UCSD-AML1 (cell line): Measurements from ENCODE around the gene KCNJ2.
A peak's percentile ranks its signal among the peaks of the same experiment; 100 is the strongest.

Experiments used
- DNase-seq: peaks from one replicate; lab custom pipeline; 2025; ENCODE audit not compliant: unreplicated experiment; lab: John Stamatoyannopoulos, UW

KCNJ2 gene

GRCh38 chr17:70158591-70158990 is 10.7 kb upstream of the KCNJ2 start:
- DNase-seq: no peak

- no peak for DNase-seq
Observed at GRCh38 chr17:70159980-70160379, 9.4 kb upstream of the KCNJ2 start.

- no peak for DNase-seq
Observed at GRCh38 chr17:70161519-70161918, 7.8 kb upstream of the KCNJ2 start.

- no peak for DNase-seq
Observed at GRCh38 chr17:70165383-70165782, 3.9 kb upstream of the KCNJ2 start.

GRCh38 chr17:70166615-70167014 is 2.7 kb upstream of the KCNJ2 start:
- DNase-seq: no peak

GRCh38 chr17:70168044-70168976 is 1.0 kb upstream of the KCNJ2 start:
- peak; percentile 11 for DNase-seq

- DNase-seq: no peak
Observed at GRCh38 chr17:70169709-70170597, 621 bp downstream of the KCNJ2 start.

- no peak for DNase-seq
Observed at GRCh38 chr17:70171159-70171558, 1.8 kb downstream of the KCNJ2 start.

GRCh38 chr17:70172449-70172848 is 3.1 kb downstream of the KCNJ2 start:
- no peak for DNase-seq

GRCh38 chr17:70172923-70173322 is 3.6 kb downstream of the KCNJ2 start:
- DNase-seq: no peak

- DNase-seq: no peak
Observed at GRCh38 chr17:70173681-70174080, 4.3 kb downstream of the KCNJ2 start.

- no peak for DNase-seq
Observed at GRCh38 chr17:70181376-70181775, 12.0 kb downstream of the KCNJ2 start.

- DNase-seq: no peak
Observed at GRCh38 chr17:70181866-70182265, 12.5 kb downstream of the KCNJ2 start.

- no peak for DNase-seq
Observed at GRCh38 chr17:70183508-70183907, 14.2 kb downstream of the KCNJ2 start.

- DNase-seq: no peak
Observed at GRCh38 chr17:70184207-70184606, 14.9 kb downstream of the KCNJ2 start.

GRCh38 chr17:70184770-70185169 is 15.4 kb downstream of the KCNJ2 start:
- DNase-seq: no peak

- no peak for DNase-seq
Observed at GRCh38 chr17:70185285-70185684, 16.0 kb downstream of the KCNJ2 start.

- no peak for DNase-seq
Observed at GRCh38 chr17:70187383-70187782, 18.1 kb downstream of the KCNJ2 start.

GRCh38 chr17:70190959-70191805 is 21.9 kb downstream of the KCNJ2 start:
- DNase-seq: no peak

- no peak for DNase-seq
Observed at GRCh38 chr17:70195091-70195490, 25.8 kb downstream of the KCNJ2 start.

GRCh38 chr17:70201872-70202419 is 32.6 kb downstream of the KCNJ2 start:
- no peak for DNase-seq
